PFSK-1 (cell line): ENCODE measurements around the gene ARMC3.

ENCODE experiments used
- FOXP2 ChIP-seq: optimal IDR thresholded peaks from 2 replicates; pipeline ENCODE3; 2011; ENCODE audit warnings: borderline replicate concordance, control low read depth, inconsistent platforms; ENCODE audit not compliant: insufficient read depth; ENCODE audit errors: extremely low read length, extremely low read depth
- POLR2AphosphoS5 ChIP-seq: IDR thresholded peaks from 2 replicates; pipeline ENCODE4 v1.6.1; 2012; ENCODE audit warnings: low read depth, mild to moderate bottlenecking, control low read depth, low read length, moderate library complexity
- SIN3A ChIP-seq: IDR thresholded peaks from 2 replicates; pipeline ENCODE4 v1.6.1; 2012; ENCODE audit warnings: mild to moderate bottlenecking, low read length, moderate library complexity, borderline replicate concordance; ENCODE audit not compliant: insufficient read depth
- TAF1 ChIP-seq: IDR thresholded peaks from 2 replicates; pipeline ENCODE4 v1.6.1; 2012; ENCODE audit warnings: low read length, control low read depth, borderline replicate concordance; ENCODE audit not compliant: insufficient read depth
- TF ChIP-seq, protein P1 (sequence below), 2 experiments: IDR thresholded peaks; 2 replicates each; pipeline versions ENCODE4 v1.6.1 to v1.8.0; 2011 to 2012; ENCODE audit warnings: low read depth in 2 of 2, low read length in 2 of 2, control low read depth in 1 of 2, inconsistent platforms in 1 of 2, mild to moderate bottlenecking in 1 of 2, moderate library complexity in 1 of 2; ENCODE audit not compliant: insufficient read depth in 1 of 2

ARMC3 gene

DNA sequence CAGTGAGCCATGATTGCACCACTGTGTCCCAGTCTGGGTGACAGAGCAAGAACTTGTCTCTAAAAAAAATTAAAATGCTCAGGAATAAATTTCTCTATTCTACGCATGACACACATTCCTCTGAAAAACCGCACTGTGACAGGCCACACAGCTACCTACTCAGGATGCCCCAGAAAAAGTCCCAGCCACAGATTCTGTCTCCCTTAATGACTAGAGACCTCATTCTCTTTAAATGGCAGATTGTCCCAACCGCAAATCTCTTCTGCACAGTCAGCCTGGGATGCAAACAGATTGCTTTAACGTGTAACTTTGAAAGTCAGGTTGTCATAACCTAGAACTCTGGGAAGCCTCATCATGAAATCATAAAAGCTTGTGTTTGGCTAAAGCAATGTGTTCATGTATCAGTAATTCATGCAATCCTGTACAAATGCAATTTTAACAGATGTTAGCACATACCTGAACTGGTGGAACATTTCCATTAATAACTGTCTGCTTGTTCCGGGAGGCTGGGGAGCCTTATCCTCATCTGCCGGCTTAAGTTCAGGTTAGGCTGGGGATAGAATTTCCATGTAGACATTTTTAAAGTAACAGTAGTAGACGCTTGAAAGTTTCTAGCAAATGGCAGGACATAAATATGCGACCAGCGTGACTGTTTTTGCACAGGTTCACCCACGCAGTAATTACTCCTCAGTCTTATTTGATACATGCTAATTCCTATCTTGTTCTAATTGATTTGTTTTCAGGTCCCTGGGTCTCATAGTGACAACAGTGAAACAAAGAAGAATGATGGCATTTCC is 141.4 kb downstream of the ARMC3 start:
- TF ChIP-seq SIN3A, result no peak
- no peak for TF ChIP-seq FOXP2
- no peak for TF ChIP-seq TAF1
- no peak for TF ChIP-seq POLR2AphosphoS5
- TF ChIP-seq, protein P1, sequence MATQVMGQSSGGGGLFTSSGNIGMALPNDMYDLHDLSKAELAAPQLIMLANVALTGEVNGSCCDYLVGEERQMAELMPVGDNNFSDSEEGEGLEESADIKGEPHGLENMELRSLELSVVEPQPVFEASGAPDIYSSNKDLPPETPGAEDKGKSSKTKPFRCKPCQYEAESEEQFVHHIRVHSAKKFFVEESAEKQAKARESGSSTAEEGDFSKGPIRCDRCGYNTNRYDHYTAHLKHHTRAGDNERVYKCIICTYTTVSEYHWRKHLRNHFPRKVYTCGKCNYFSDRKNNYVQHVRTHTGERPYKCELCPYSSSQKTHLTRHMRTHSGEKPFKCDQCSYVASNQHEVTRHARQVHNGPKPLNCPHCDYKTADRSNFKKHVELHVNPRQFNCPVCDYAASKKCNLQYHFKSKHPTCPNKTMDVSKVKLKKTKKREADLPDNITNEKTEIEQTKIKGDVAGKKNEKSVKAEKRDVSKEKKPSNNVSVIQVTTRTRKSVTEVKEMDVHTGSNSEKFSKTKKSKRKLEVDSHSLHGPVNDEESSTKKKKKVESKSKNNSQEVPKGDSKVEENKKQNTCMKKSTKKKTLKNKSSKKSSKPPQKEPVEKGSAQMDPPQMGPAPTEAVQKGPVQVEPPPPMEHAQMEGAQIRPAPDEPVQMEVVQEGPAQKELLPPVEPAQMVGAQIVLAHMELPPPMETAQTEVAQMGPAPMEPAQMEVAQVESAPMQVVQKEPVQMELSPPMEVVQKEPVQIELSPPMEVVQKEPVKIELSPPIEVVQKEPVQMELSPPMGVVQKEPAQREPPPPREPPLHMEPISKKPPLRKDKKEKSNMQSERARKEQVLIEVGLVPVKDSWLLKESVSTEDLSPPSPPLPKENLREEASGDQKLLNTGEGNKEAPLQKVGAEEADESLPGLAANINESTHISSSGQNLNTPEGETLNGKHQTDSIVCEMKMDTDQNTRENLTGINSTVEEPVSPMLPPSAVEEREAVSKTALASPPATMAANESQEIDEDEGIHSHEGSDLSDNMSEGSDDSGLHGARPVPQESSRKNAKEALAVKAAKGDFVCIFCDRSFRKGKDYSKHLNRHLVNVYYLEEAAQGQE (IDR thresholded peaks at IDR 0.05; ENCODE audit: insufficient read depth in 1 of 2, low read depth in 2 of 2, low read length in 2 of 2), result no peak

DNA sequence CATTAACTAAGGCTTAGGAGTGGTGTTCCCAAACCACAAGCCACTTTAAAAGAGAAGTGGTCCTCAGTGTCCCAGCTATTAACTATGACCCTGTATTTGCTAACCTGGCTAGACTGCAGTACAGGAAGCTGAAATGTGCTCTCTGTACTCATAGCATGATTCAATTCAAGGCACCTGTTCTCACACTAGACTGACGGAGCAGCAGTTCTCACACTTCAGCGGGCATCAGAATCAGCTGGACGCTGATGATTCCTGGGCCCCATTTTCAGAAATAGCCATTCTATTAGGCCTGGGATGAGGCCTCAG is 143.0 kb downstream of the ARMC3 start:
- TF ChIP-seq, protein P1 (IDR thresholded peaks at IDR 0.05; ENCODE audit: insufficient read depth in 1 of 2, low read depth in 2 of 2, low read length in 2 of 2), result no peak
- TF ChIP-seq POLR2AphosphoS5 (no peak), FOXP2 (no peak), TAF1 (no peak), SIN3A (no peak)

DNA sequence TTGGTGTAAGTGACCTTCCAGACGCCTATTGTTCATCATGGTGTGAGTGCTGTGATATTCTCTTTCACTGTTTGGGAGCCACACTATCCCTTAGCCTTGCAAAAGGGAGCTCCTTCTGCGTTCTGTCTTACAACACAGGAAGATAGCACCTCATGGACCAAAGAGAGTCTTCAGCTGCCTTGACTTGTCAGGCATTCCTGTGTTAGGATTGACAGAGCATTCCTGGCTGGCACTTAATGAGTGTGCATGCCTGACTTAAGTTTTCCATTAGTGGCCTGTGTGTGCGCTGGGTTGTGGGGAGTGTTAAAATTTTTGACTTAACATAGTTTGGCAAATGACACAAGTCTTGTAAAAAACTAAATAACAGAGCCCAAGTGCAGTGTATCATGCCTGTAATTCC is 145.7 kb downstream of the ARMC3 start:
- no peak for TF ChIP-seq POLR2AphosphoS5
- TF ChIP-seq FOXP2, result no peak
- TF ChIP-seq TAF1, result no peak
- no peak for TF ChIP-seq SIN3A
- TF ChIP-seq, protein P1 (IDR thresholded peaks at IDR 0.05; ENCODE audit: insufficient read depth in 1 of 2, low read depth in 2 of 2, low read length in 2 of 2), result no peak

DNA sequence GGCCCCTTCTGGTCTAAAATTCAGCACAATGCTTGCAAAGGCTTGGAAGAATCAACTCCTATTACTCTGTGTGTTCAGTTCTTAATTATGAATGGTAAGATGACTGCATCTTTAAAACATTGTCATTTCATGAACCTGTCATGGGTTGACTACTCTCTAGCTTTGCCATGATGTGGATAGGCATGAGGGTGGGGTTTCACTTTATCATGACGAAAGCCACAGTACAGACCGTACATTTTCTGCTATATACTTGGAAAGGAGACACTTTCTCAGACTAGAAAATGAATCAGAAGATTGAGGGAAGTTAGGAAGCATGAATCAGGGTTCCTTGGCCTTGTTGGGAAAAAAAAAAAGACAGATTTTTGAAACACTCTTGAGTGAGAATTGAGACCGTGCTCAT is 147.8 kb downstream of the ARMC3 start:
- TF ChIP-seq TAF1 (no peak), FOXP2 (no peak), POLR2AphosphoS5 (no peak), SIN3A (no peak)
- TF ChIP-seq, protein P1 (IDR thresholded peaks at IDR 0.05; ENCODE audit: insufficient read depth in 1 of 2, low read depth in 2 of 2, low read length in 2 of 2), result no peak
